Occipital lobe (tissue), 2 donors: ENCODE results near the gene HIVEP1. TPM values are rescaled to one million over a fixed set of nuclear protein-coding genes. Genes with fewer than 3 reads are reported as not detected.

Source experiments
- DNase-seq: peaks from one replicate; lab custom pipeline; 2025; lab: John Stamatoyannopoulos, UW
- total RNA-seq: library from RNA; depleted of rRNA; stranded (reverse); fragments of >200 nt; gene quantifications from one replicate; pipeline ENCODE4 v1.2.3, GENCODE V29; 2014

The HIVEP1 gene
- total RNA-seq, result 22.0 TPM

GRCh38 chr6:12012038-12012557, at the start of gene HIVEP1:
HIVEP1 (plus strand) TSS chr6:12012312; CDS start chr6:12015629, 3,317 bp downstream.
- DNase-seq, result no peak

- no peak for DNase-seq
These were observed 48.2 kb upstream of the HIVEP1 start for GRCh38 chr6:11963756-11964500.

- DNase-seq, result no peak
These were observed 47.3 kb upstream of the HIVEP1 start for GRCh38 chr6:11964729-11965335.

GRCh38 chr6:11965499-11965898, 46.6 kb upstream of the HIVEP1 start:
- no peak for DNase-seq

- no peak for DNase-seq
These were observed 43.8 kb upstream of the HIVEP1 start for GRCh38 chr6:11968241-11968806.

- no peak for DNase-seq
These were observed 43.0 kb upstream of the HIVEP1 start for GRCh38 chr6:11969092-11969491.

- no peak for DNase-seq
These were observed 42.0 kb upstream of the HIVEP1 start for GRCh38 chr6:11970114-11970513.

GRCh38 chr6:11971154-11971553, 41.0 kb upstream of the HIVEP1 start:
- DNase-seq, result no peak

- DNase-seq, result no peak
These were observed 39.8 kb upstream of the HIVEP1 start for GRCh38 chr6:11972270-11972669.

GRCh38 chr6:11972806-11973205, 39.3 kb upstream of the HIVEP1 start:
- DNase-seq, result no peak

GRCh38 chr6:11973238-11973637, 38.9 kb upstream of the HIVEP1 start:
- no peak for DNase-seq

- DNase-seq, result no peak
These were observed 38.0 kb upstream of the HIVEP1 start for GRCh38 chr6:11974089-11974488.

GRCh38 chr6:11975353-11975977, 36.6 kb upstream of the HIVEP1 start:
- no peak for DNase-seq

- DNase-seq, result no peak
These were observed 35.6 kb upstream of the HIVEP1 start for GRCh38 chr6:11976489-11976888.

GRCh38 chr6:11977193-11977592, 34.9 kb upstream of the HIVEP1 start:
- no peak for DNase-seq

- DNase-seq, result no peak
These were observed 34.4 kb upstream of the HIVEP1 start for GRCh38 chr6:11977738-11978137.

- DNase-seq, result no peak
These were observed 33.7 kb upstream of the HIVEP1 start for GRCh38 chr6:11978169-11978987.

- no peak for DNase-seq
These were observed 32.2 kb upstream of the HIVEP1 start for GRCh38 chr6:11979866-11980265.

- no peak for DNase-seq
These were observed 28.8 kb upstream of the HIVEP1 start for GRCh38 chr6:11983306-11983705.

- DNase-seq, result no peak
These were observed 24.7 kb upstream of the HIVEP1 start for GRCh38 chr6:11987386-11987785.

- DNase-seq, result no peak
These were observed 22.7 kb upstream of the HIVEP1 start for GRCh38 chr6:11989386-11989785.
